HG02642 (cell line): ENCODE data around the gene SAA4.
"Not testable (repeated sequence)": the region's sequence is repeated elsewhere in the genome, so short reads cannot be mapped to it uniquely, and the experiment has no call there.

Source experiments
- ATAC-seq: cut with Tn5 transposase; IDR thresholded peaks from one replicate; pipeline ENCODE4 v1.9.1; 2021; ENCODE audit warnings: mild to moderate bottlenecking; ENCODE audit not compliant: unreplicated experiment, poor library complexity

Gene SAA4, protein sequence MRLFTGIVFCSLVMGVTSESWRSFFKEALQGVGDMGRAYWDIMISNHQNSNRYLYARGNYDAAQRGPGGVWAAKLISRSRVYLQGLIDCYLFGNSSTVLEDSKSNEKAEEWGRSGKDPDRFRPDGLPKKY

DNA sequence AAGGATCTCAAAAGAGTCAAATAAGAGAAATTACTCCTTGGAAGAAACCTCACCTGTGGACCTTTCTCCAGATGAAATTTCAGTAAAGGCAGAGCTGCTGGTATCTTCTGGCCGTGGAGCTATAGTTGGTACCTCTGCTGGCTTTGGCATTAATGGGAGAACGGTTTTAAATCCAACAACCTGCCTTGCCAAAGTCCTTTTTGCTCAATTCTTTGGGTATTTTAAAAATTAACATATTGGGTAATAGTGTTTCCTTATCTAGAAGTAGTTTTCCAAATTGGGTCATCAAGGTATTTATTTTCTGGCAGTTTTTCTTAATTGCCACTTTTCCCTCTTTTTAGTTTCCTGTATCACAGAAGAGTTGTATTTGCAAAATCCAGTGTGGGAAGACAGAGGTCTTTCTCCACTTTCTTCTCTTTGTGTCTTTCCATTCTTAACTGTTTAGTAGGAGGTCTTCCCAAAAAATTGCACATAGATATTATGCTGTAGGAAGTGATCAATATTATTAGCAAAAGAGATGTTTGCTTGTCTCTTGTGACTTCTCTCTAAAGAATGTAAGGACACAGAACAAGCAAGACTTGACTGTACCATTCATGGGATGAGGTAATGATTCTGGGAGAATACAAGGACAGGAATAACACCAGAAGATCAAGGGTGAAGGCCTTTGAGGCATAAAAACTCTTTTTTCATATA lies at the start of gene SAA4:
SAA4 (minus strand) TSS at position 139 of the 693 bp plus-strand sequence. CDS start 876 bp downstream, outside the sequence.
- no peak for ATAC-seq

DNA sequence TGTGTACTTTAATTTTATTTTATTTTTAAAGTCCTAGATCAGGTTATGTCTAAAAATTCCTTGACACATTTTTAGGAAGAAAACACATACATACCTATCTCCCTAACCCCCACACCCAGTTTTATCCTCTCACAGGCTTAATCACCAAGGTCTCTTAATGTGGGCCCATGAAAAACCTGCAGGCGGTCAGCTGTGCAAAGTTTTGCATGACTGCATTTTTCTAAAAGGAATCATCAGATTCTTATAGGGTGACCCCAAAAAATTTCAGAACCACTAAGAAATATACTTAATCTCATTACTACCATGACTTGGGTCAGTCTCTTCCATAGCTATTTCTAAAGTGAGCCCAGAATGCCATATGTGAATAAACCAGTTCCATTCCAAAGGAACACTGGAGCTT lies 49.2 kb upstream of the SAA4 start:
- no peak for ATAC-seq

DNA sequence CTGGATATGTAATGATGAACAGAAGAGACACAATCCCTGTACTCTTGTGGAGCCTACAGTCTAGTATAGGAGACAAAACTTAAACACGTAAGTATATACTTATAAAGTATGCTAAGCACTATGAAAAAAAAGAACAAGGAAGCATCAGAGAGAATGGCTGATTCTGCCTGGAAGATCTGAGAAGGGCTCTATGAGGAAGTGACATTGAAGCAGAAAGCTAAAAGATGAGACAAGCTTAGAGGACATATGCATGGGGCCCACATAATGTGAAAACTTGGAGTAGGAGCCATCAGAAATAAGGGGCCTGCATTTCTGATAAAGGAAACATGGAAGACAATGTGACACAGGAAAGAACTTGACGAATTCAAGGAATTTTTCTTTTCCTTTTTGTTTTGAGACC lies 46.0 kb upstream of the SAA4 start:
- ATAC-seq, result no peak

DNA sequence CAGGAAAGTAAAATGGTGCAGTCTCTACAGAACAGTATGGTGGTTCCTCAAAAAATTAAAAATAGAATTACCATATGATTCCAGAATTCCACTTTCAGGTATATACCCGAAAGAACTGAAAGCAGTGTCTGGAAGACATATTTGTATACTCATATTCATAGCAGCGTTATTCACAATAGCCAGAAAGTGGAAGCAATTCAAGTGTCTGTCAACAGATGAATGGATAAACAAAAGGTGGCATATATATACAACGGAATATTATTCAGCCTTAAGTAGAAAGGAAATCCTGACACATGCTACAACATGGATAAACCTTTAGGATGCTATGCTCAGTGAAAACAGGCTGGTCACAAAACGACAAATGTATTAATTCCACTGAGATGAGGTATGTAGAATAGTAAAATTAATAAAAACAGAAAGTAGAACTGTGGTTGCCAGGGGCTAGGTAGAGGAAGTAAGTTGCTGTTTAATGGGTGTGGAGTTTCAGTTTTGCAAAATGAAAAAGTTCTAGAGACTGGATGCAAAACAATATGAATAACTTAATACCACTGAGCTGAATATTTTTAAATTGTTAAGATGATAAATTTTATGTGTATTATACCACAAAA lies 43.9 kb upstream of the SAA4 start:
- peak; percentile 87 for ATAC-seq

DNA sequence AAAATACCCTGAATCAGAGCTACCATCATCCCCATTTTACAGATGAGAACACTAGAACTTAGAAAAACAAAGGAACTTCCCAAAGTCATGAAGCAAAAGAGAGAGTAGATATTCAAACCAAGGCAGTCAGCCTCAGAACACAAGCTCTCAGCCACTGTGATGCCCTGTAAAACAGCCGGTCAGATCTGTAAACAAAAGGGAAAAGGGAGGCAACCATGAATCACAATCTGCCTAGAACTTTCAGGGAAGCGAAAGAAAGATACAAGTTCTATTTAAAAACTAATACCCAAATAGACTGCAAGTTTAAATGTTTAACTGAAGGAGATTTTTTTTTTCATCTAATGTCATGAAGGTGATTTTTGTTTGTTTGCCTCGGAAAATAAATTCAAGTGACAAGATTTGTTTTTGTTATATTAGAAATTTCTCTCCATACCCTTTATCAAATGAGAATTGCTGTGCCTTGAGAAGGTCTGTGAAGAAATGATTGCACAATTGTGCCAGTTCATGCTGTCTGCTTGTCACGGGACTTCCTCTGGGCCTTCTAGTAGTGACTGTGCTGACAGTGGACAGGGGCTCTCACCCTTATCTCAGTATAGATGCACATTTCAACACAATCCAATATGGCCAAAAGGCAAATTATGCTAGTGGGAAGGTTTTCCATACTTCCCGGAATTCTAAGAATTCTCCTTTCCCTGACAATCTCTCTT lies 41.1 kb upstream of the SAA4 start:
- ATAC-seq, result no peak

DNA sequence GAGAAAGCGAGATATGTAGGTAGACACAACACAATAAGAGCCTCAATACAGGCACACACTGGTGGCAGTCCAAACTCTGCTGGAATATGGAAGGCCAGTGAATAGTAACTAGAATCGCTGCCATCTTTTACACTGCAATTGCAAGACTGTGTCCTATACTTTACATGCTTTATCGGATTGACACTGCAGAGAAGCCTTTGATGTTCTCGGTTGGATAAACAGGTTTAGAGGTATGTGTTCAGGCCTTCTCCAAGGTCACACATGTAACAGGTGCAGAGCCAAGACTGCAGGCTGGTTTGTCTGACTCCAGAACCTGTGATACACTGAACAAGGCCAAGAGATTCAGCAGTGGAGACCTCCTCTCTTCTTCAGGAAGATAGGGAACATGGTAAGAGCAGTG lies 34.6 kb upstream of the SAA4 start:
- ATAC-seq, result no peak

DNA sequence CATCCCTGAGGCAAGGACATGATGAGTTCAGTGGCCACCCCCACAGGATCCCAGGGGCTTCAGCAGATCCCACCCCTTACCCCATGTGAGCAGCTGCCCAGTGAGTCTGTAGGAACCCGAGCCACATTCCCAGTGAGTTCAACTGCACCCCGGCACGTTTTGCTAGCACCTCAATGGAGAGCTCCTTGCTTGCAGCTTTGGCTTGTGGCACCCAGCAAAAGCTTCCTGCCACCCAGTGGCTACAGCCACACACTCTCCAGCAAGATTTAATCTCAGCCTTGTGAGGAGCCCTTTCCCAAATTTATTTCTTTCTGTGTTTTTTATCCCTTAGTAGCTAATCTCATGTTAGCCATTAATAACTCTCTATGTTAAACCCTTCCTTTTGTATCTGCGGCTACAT lies 33.5 kb upstream of the SAA4 start:
- no peak for ATAC-seq

DNA sequence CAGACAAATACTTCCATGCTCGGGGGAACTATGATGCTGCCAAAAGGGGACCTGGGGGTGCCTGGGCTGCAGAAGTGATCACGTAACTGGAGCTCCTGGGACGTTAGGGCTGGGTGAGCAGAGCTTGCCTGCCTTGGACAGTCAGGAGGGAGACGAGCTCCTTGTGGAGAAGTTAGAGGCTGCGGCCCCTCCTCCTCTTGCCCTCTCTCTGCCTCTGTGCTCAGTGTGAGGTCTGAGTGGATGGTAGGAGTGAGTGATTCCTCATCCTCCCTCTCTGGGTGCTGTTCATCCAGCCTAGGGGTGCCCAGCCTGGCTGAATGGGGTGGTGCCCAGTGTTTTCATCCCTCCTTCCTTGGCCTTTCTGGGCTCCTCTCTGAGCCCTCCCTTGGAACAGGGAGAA lies 32.6 kb upstream of the SAA4 start:
- not testable (repeated sequence) for ATAC-seq

DNA sequence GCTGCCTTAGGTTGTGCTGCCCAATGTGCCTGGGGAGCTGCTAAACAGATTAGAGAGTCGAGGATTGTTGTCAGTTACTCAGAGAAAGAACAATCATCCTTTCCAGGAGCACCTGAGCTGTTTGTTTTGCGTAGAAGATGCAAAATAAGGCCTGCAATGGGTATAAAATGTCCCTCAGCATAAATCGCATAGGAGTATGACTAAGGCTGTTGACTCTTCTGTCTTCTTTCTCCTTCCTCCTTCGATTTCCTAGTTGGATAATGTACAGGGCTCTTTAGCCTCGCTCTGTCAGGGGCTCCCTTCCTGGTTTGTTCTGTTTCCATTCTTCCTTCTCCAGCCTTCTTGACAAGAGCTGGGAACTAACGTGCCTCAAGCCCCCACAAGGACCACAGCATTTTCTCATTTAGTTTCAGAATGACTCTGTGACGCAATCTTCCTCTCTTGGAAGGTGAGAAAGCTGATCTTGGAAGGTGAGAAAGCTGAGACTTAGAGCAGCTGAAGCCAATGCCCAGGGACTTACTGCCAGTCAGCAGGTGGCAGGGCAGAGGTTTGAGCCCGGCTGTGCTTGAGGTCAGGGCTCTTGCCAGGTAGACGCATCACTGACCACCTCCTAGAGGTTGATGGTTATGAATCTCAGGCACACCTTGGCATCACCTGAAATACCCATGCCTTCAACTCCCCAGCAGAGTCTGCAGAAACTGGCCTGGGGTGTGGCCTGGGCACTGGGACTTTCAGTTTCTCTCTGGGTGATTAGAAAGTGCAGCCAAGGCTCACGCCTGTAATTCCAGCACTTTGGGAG lies 30.9 kb upstream of the SAA4 start:
- peak; percentile 64 for ATAC-seq

DNA sequence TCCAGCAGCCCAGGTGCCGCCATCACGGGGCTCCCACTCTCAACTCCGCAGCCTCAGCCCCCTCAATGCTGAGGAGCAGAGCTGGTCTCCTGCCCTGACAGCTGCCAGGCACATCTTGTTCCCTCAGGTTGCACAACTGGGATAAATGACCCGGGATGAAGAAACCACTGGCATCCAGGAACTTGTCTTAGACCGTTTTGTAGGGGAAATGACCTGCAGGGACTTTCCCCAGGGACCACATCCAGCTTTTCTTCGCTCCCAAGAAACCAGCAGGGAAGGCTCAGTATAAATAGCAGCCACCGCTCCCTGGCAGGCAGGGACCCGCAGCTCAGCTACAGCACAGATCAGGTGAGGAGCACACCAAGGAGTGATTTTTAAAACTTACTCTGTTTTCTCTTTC lies 29.3 kb upstream of the SAA4 start, which contains the start of gene SAA1:
SAA1 (plus strand) TSS at position 316 of the 400 bp plus-strand sequence. CDS start 624 bp downstream, outside the sequence.
- ATAC-seq, result no peak

DNA sequence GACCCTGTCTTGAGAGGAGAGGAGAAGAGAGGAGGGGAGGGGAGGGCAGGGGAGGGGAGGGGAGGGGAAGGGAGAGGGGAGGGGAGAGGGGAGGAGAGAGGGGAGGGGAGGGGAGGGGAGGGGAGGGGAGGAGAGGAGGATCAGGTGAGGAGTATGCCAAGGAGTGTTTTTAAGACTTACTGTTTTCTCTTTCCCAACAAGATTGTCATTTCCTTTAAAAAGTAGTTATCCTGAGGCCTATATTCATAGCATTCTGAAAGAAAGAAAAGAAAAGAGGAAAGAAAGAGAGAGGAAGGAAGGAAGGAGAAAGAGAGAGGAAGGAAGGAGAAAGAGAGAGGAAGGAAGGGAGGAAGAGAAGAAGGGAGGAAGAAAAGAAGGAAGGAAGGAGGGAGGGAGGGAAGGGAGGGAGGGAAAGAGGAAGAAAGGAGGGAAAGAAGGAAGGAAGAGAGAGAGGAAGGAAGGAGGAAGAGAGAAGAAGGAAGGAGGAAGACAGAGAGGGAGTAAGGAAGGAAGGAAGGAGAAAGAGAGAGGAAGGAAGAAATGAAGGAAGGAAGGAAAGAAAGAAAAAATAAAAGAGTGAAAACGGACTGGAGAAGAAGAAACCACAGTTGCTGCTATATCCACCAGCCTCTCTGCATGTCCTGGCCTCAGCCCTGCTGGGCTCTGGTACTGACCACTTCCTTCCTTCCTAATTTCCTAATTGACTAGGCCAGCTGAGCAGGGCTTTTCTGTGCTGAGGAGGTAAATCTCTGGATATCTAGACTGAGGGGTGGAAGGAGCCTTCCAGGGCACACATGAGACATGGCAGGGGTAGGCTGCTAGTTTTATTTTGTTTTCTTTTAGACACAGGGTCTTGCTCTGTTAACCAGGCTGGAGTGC lies 28.3 kb upstream of the SAA4 start:
- ATAC-seq, result no peak

DNA sequence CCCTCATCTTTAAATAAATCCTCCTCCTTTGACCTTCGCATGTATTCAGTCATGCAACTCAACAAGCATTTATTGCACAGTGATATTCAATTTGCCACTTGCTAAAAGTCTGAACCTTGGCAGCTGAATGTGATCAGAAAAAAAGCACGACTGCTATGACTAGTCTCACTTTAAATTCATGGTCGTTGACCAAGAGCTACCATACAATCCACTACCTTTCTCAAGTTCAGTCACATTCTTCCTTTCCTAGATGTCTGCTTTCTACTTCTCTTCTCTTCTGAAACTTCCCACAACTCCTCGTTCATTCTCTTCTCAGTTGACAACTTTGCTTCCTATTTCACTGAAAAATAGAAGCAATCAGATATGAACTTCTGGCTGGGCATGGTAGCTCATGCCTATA lies 27.4 kb upstream of the SAA4 start:
- peak; percentile 44 for ATAC-seq

DNA sequence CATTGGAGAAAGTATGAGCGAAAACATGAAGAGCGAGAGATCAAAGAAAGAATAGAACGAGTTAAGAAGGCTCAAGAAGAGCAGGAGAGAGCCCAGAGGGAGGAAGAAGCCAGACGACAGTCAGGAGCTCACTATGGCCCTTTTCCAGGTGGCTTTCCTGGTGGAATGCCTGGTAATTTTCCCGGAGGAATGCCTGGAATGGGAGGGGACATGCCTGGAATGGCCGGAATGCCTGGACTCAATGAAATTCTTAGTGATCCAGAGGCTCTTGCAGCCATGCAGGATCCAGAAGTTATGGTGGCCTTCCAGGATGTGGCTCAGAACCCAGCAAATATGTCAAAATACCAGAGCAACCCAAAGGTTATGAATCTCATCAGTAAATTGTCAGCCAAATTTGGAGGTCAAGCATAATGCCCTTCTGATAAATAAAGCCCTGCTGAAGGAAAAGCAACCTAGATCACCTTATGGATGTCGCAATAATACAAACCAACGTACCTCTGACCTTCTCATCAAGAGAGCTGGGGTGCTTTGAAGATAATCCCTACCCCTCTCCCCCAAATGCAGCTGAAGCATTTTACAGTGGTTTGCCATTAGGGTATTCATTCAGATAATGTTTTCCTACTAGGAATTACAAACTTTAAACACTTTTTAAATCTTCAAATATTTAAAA lies 26.2 kb upstream of the SAA4 start:
- ATAC-seq, result not testable (repeated sequence)

DNA sequence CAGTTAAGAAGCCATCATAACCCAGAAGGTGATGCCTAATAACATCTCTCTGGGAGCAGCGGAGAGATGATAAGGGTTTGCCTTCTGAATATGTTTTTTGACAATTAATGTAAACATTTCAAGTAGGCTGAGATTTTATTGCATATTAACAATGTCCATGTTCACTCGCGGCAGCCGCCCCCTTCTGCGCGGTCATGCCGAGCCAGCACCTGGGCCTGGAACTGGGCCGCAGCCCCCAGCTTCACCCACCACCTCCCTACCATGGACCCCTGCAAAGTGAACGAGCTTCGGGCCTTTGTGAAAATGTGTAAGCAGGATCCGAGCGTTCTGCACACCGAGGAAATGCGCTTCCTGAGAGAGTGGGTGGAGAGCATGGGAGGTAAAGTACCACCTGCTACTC lies 25.1 kb upstream of the SAA4 start:
- ATAC-seq, result no peak

DNA sequence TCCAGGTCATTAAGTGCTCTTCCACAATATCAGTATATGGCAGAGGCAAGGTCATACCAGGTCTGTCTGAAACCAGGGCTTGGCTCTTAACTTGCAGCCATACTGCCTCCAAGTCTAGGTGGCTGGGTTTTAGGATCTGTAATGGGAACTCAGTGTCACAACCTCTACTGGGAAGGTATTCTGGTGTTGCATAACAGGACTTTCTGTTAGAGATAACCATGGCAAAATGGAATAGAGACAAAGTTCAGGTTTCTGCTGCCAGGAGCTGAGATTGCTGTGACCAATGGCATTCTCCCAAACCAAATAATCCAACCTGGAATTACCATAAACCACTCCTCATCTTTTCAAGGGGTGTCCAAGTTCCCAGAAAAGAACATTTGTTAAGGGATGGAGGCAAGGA lies 22.7 kb upstream of the SAA4 start:
- no peak for ATAC-seq

DNA sequence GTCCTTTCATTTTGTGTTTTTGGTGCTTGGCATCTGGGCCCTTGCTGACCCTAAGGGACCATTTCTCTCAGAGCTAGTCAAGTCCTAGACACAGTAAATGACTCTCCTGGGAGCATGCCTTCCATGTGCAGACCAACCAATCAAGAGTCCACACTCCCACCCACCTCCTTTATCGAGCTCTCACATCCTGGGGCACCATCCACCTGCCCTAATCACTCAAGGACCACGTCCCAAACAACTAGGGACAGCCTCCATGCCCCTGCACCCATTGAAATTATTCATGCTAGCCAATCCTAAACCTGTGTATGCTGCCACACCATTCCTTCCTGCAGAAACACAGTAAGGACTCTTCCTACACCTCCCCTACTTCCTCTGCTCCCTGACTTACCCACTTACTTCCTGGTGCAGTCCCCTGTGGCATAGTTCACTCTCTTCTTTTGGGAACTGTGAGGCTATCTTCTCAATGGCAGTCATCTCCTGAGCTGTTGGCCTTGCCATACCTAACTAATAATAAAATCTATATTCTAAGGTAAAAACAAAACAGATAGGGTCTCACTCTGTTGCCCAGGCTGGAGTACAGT lies 18.3 kb upstream of the SAA4 start:
- no peak for ATAC-seq

DNA sequence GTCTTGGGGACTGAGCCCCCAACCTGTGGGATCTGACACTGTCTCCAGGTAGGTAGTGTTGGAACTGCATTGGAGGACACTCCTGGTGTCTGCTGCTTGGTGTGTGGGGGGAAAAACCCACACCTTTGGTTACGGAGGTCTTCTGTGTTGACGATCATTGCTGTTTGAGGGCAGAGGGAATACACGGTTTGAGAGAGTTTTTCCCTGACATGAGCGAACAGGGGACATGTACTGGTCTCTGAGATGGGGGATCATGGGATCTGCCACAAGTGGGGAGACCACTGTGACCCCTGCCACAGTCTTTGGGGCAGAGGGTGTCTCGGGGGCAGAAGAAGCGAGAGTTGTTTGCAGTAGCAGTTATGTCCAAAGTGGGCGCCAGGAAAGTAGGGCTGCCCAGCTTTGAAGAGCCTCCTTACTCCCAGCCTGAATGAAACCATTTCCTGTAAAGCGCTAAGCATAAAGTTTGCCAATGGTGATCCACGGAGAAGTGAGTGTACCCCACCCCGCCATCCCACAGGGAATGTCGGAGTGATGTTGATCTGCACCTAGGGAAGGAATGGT lies 17.3 kb upstream of the SAA4 start:
- no peak for ATAC-seq

DNA sequence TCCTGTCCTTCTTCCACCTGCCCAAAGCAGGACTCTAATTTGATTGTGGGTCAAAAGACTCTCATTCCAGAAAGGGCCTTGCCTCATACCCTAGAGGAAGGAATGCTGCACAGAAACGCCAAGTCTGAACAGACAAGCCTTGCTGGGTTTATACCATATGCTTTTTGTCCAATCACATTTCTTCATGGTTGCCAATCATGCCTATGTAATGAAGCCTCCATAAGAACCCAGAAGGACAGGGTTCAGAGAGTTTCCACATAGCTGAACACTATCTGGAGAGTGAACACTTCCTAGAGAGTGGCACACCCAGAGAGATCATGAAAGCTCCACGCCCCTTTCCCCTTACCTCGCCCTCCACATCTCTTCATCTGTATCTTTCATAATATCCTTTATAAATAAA lies 16.6 kb upstream of the SAA4 start:
- ATAC-seq, result no peak
